HepG2 (cell line): ENCODE data around the gene NAV2. TPM values are rescaled to one million over a fixed set of nuclear protein-coding genes. Genes with fewer than 3 reads are reported as not detected.

ENCODE experiments used
- ATAC-seq: fragments of 200-7000 bp; cut with Tn5 transposase; 3 replicates; pipeline ENCODE4 v1.9.1; 2020; ENCODE audit warnings: mild to moderate bottlenecking, moderate library complexity
- BruUV-seq: library from RNA; stranded (reverse); fragments of 400-500 nt; replicated peaks from 2 replicates; lab custom pipeline; 2021; lab: Mats Ljungman, UMichigan
- CTCF ChIA-PET: fragments of 300-600 bp; formaldehyde crosslinking; extraction: SDS; loops from one replicate; lab custom pipeline; 2021; ENCODE audit warnings: low total read pairs, inconsistent platforms, low intra/inter-chr PET ratio; lab: Yijun Ruan, JAX
- POLR2A ChIA-PET: fragments of 350-600 bp; sonication (Branson Sonifier 250); formaldehyde crosslinking; loops from one replicate; lab custom pipeline; 2020; ENCODE audit warnings: antibody characterized with exemption, inconsistent platforms; lab: Yijun Ruan, JAX
- DNase-seq: peaks from one replicate; pipeline ENCODE4 v3.0.0-alpha.2; 2015; ENCODE audit warnings: low spot score
- FAIRE-seq: peaks from 3 replicates; lab custom pipeline; 2011; peaks lifted over from hg19 to GRCh38; lab: Jason Lieb, UNC
- H2AFZ ChIP-seq: one replicate; pipeline ENCODE4 v1.6.1; 2011; ENCODE audit warnings: low read length, inconsistent platforms
- H3K27ac ChIP-seq: fragments of 300-600 bp; 3 replicates; pipeline ENCODE4 v1.8.0; 2011; ENCODE audit warnings: mixed run types, mild to moderate bottlenecking, mixed read lengths, low read length, inconsistent platforms; ENCODE audit not compliant: insufficient read depth; ENCODE audit errors: extremely low read length
- H3K27me3 ChIP-seq, 2 experiments: fragments of 200-600 bp in 1 of 2; 2 replicates in 1 of 2; 3 replicates in 1 of 2; pipeline versions ENCODE4 v1.6.0 to v1.8.0; 2011; ENCODE audit warnings: low read length in 2 of 2, mild to moderate bottlenecking in 2 of 2, moderate library complexity in 2 of 2, inconsistent platforms in 1 of 2; ENCODE audit not compliant: insufficient read depth in 2 of 2, control insufficient read depth in 1 of 2
- H3K36me3 ChIP-seq, 2 experiments: fragments of 200-600 bp in 1 of 2; replicated peaks in 1 of 2; 2 replicates in 1 of 2; 3 replicates in 1 of 2; pipeline versions ENCODE4 v1.5.1 to v1.8.0; 2011; ENCODE audit warnings: low read length in 2 of 2, inconsistent platforms in 1 of 2; ENCODE audit not compliant: insufficient read depth in 2 of 2, control insufficient read depth in 1 of 2
- H3K4me1 ChIP-seq: 2 replicates; pipeline ENCODE4 v1.5.1; 2012; ENCODE audit warnings: low read length, inconsistent platforms; ENCODE audit not compliant: insufficient read depth
- H3K4me2 ChIP-seq: 2 replicates; pipeline ENCODE4 v1.6.0; 2011; ENCODE audit warnings: low read depth, low read length, inconsistent platforms
- H3K4me3 ChIP-seq, 3 experiments: fragments of 200-600 bp in 1 of 3; sonication (generic), shearing (Covaris generic) in 1 of 3; replicated peaks in 1 of 3; 2 replicates each; pipeline ENCODE4 v1.5.1; 2011 to 2016; ENCODE audit warnings: low read length in 3 of 3, inconsistent platforms in 2 of 3, low read depth in 2 of 3, mild to moderate bottlenecking in 2 of 3, control low read depth in 1 of 3, mixed read lengths in 1 of 3; ENCODE audit not compliant: insufficient read depth in 1 of 3
- H3K79me2 ChIP-seq: one replicate; pipeline ENCODE4 v1.6.1; 2011; ENCODE audit warnings: low read length, inconsistent platforms; ENCODE audit not compliant: insufficient read depth
- H3K9ac ChIP-seq: 2 replicates; pipeline ENCODE4 v1.6.0; 2011; ENCODE audit warnings: mild to moderate bottlenecking, low read depth, low read length, inconsistent platforms; ENCODE audit not compliant: insufficient read depth
- H3K9me3 ChIP-seq: 2 replicates; pipeline ENCODE4 v1.5.1; 2012; ENCODE audit warnings: mild to moderate bottlenecking, low read length
- H4K20me1 ChIP-seq: 2 replicates; pipeline ENCODE4 v1.6.0; 2011; ENCODE audit warnings: inconsistent platforms, mild to moderate bottlenecking, low read length, moderate library complexity; ENCODE audit not compliant: insufficient read depth
- BCL6 ChIP-seq: IDR thresholded peaks from 2 replicates; pipeline ENCODE4 v1.6.1; 2016; ENCODE audit warnings: missing genetic modification reagents, missing compliant biosample characterization
- FOSL2 ChIP-seq: sonication (generic); formaldehyde crosslinking; IDR thresholded peaks from 2 replicates; pipeline ENCODE4 v1.4.0; 2020; ENCODE audit warnings: missing genetic modification reagents
- FOXA1 ChIP-seq, 2 experiments: fragments of 450-650 bp in 1 of 2; sonication (generic) in 1 of 2; formaldehyde crosslinking in 1 of 2; IDR thresholded peaks; 2 replicates each; pipeline versions ENCODE4 v1.4.0 to v1.6.1; 2016 to 2020; ENCODE audit warnings: missing genetic modification reagents in 1 of 2
- FOXA3 ChIP-seq: IDR thresholded peaks from 2 replicates; pipeline ENCODE4 v1.6.1; 2016; ENCODE audit warnings: missing genetic modification reagents, missing compliant biosample characterization
- MAX ChIP-seq: IDR thresholded peaks from 2 replicates; pipeline ENCODE4 v1.6.1; 2012; ENCODE audit warnings: inconsistent platforms
- NFE2 ChIP-seq: sonication (generic); formaldehyde crosslinking; IDR thresholded peaks from 2 replicates; pipeline ENCODE4 v1.4.0; 2020; ENCODE audit warnings: missing genetic modification reagents
- NR2C2 ChIP-seq: sonication (generic); formaldehyde crosslinking; IDR thresholded peaks from 2 replicates; pipeline ENCODE4 v1.4.0; 2020; ENCODE audit warnings: missing genetic modification reagents, mild to moderate bottlenecking, moderate library complexity, borderline replicate concordance
- SALL1 ChIP-seq: sonication (generic); formaldehyde crosslinking; IDR thresholded peaks from 2 replicates; pipeline ENCODE4 v1.8.0; 2022; ENCODE audit warnings: mild to moderate bottlenecking, missing genetic modification reagents
- SAP130 ChIP-seq: IDR thresholded peaks from 2 replicates; pipeline ENCODE4 v1.6.1; 2016; ENCODE audit warnings: low read depth
- SOX13 ChIP-seq, 3 experiments: fragments of 450-650 bp in 1 of 3; sonication (generic) in 1 of 3; formaldehyde crosslinking in 1 of 3; IDR thresholded peaks in 2 of 3; conservative IDR thresholded peaks in 1 of 3; 2 replicates each; pipeline versions ENCODE4 v1.5.0 to v1.6.1; 2016 to 2020; ENCODE audit warnings: antibody characterized with exemption in 1 of 3, mild to moderate bottlenecking in 1 of 3, missing compliant biosample characterization in 1 of 3, missing genetic modification reagents in 1 of 3, moderate library complexity in 1 of 3
- TGIF2 ChIP-seq: IDR thresholded peaks from 2 replicates; pipeline ENCODE4 v1.6.1; 2016; ENCODE audit warnings: control low read depth, missing compliant biosample characterization
- ZSCAN21 ChIP-seq: sonication (generic); formaldehyde crosslinking; IDR thresholded peaks from 2 replicates; pipeline ENCODE4 v1.8.0; 2022; ENCODE audit warnings: mild to moderate bottlenecking, missing genetic modification reagents, moderate library complexity, borderline replicate concordance
- ZZZ3 ChIP-seq: sonication (generic); formaldehyde crosslinking; IDR thresholded peaks from 2 replicates; pipeline ENCODE4 v1.4.0; 2020; ENCODE audit warnings: missing genetic modification reagents, mild to moderate bottlenecking, borderline replicate concordance
- WGBS: methylation state at CpG from one replicate; pipeline ENCODE4 v1.1.6; 2017; ENCODE audit warnings: low lambda C conversion rate; 5-methylcytosine and 5-hydroxymethylcytosine counted together
- in situ Hi-C: cut with HindIII; loops from 2 replicates; pipeline ENCODE4 v1.10.0; 2017; ENCODE audit warnings: low pct_unique_long_range_greater_than_20kb; ENCODE audit not compliant: extremely low pct_ligation_motif_present
- intact Hi-C: fragments of 100-400 bp; cut with micrococcal nuclease; formaldehyde crosslinking; loops from one replicate; pipeline ENCODE4 v1.10.0; 2022; ENCODE audit not compliant: unreplicated experiment
- polyA plus RNA-seq, 8 experiments: library from polyadenylated mRNA; depleted of rRNA in 3 of 8; stranded (reverse) in 7 of 8; unstranded in 1 of 8; fragments of >200 nt; fragmentation: Illumina TruSeq in 4 of 8; extraction: Trizol in 4 of 8; gene quantifications; 2 replicates each; pipeline versions ENCODE4 v1.2.1 to v1.2.3, GENCODE V29; 2011 to 2016; ENCODE audit warnings: low read depth in 4 of 8, missing spikeins in 1 of 8, mixed read lengths in 1 of 8; ENCODE audit not compliant: insufficient read depth in 1 of 8
- total RNA-seq, 5 experiments: library from RNA; depleted of rRNA; stranded (reverse); fragments of >200 nt; fragmentation: Illumina TruSeq; extraction: Trizol; gene quantifications; 2 replicates each; pipeline ENCODE4 v1.2.3, GENCODE V29; 2016; ENCODE audit warnings: low read depth in 1 of 5
- TF ChIP-seq, protein P1 (sequence below): sonication (generic); formaldehyde crosslinking; IDR thresholded peaks from 2 replicates; pipeline ENCODE4 v1.8.0; 2022; ENCODE audit warnings: mild to moderate bottlenecking, missing genetic modification reagents, borderline replicate concordance
- TF ChIP-seq, protein P2 (sequence below): sonication (generic); formaldehyde crosslinking; IDR thresholded peaks from 2 replicates; pipeline ENCODE4 v1.4.0; 2020; ENCODE audit warnings: mild to moderate bottlenecking, low read depth, missing genetic modification reagents
- TF ChIP-seq, protein P3 (sequence below): fragments of 450-650 bp; IDR thresholded peaks from 2 replicates; pipeline ENCODE4 v1.6.1; 2016

NAV2 gene
- total and polyA plus RNA-seq, 2 of the 13 experiments (the other 11 are each of a cell fraction or from before 2014, with no cell fraction given), result 9.3 to 34.6 TPM

DNA sequence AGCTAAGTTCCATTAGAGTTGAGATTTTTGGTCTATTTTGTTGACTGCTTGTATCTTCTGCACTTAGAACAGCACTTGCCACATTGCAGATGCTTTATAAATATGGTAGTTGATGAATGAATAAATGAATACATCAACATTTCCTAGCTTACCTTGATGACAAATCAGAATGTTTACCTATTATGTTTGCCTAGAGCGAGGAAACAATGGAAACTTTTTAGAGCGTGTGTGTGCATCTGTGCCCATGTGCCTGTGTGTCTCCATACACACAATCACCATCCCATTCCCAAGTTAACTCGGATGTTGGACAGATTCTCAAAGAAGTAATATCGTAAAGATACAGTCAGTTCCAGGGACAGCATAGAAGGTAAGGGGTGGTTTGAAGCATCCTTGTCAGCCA lies 308.6 kb downstream of the NAV2 start:
- Histone ChIP-seq H3K79me2 (peaks cover 49% of the 10 kb centered on the region), H3K27ac (peak overlapping the region; percentile 76), H3K4me2 (peak overlapping the region; percentile 82), H3K27me3 (no peaks in the 10 kb centered on the region; a peak in 1 of 5 replicates), H4K20me1 (no peaks in the 10 kb centered on the region), H3K4me3 (peak overlapping the region in 2 of 3 experiments; percentile 80 to 86; a peak in 1 of 6 replicates), H2AFZ (no peak overlapping the region), H3K36me3 (no peaks in the 10 kb centered on the region), H3K4me1 (peaks cover 88% of the 10 kb centered on the region), H3K9ac (peak overlapping the region; percentile 75; the same call in 1 of the 2 replicates), H3K9me3 (no peaks in the 10 kb centered on the region)
- intact Hi-C loops (loop anchor here (1.0 to 5.0 kb wide), 3 partner anchors 66 to 109 kb away; no protein-coding TSS in a partner anchor), in situ Hi-C loops (no loop called here)
- no TSS peak for BruUV-seq
- POLR2A ChIA-PET, result interaction anchor here (2.2 to 6.9 kb wide), 8 partner anchors 8 to 68 kb away, joined by 8 to 65 read pairs (median 36); no protein-coding TSS in a partner anchor
- CTCF ChIA-PET, result no interaction called here
- no peak for FAIRE-seq
- peak; percentile 7 for ATAC-seq
- peak; percentile 72 for DNase-seq
- WGBS, result 0% methylated on average over 4 of the region's 4 CpGs
- TF ChIP-seq ZZZ3 (CRISPR knock-in tag), result no peak
- no peak for TF ChIP-seq NFE2 (CRISPR knock-in tag)
- peak; percentile 46; the same call in 1 of the 2 replicates for TF ChIP-seq FOSL2 (CRISPR knock-in tag)
- peak; percentile 6; the same call in 1 of the 2 replicates for TF ChIP-seq SALL1
- TF ChIP-seq, protein P1, sequence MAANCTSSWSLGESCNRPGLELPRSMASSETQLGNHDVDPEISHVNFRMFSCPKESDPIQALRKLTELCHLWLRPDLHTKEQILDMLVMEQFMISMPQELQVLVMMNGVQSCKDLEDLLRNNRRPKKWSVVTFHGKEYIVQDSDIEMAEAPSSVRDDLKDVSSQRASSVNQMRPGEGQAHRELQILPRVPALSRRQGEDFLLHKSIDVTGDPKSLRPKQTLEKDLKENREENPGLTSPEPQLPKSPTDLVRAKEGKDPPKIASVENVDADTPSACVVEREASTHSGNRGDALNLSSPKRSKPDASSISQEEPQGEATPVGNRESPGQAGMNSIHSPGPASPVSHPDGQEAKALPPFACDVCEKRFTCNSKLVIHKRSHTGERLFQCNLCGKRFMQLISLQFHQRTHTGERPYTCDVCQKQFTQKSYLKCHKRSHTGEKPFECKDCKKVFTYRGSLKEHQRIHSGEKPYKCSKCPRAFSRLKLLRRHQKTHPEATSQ, result no peak
- no peak for TF ChIP-seq SOX13 (IDR thresholded peaks at IDR 0.05)
- peak in 1 of 2 experiments; percentile 83; a peak in 2 of 4 replicates for TF ChIP-seq SOX13 (CRISPR knock-in tag; conservative IDR thresholded peaks at IDR 0.05 in 1 of 2, IDR thresholded peaks at IDR 0.05 in 1 of 2)
- TF ChIP-seq, protein P2, sequence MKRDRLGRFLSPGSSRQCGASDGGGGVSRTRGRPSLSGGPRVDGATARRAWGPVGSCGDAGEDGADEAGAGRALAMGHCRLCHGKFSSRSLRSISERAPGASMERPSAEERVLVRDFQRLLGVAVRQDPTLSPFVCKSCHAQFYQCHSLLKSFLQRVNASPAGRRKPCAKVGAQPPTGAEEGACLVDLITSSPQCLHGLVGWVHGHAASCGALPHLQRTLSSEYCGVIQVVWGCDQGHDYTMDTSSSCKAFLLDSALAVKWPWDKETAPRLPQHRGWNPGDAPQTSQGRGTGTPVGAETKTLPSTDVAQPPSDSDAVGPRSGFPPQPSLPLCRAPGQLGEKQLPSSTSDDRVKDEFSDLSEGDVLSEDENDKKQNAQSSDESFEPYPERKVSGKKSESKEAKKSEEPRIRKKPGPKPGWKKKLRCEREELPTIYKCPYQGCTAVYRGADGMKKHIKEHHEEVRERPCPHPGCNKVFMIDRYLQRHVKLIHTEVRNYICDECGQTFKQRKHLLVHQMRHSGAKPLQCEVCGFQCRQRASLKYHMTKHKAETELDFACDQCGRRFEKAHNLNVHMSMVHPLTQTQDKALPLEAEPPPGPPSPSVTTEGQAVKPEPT, result no peak
- 0 out of 2 replicates have a peak, but pooled peaks have one; percentile 27 for TF ChIP-seq TGIF2 (CRISPR knock-in tag)
- TF ChIP-seq SAP130 (CRISPR knock-in tag), result peak; percentile 42
- peak; percentile 30; the same call in 1 of the 2 replicates for TF ChIP-seq MAX
- TF ChIP-seq ZSCAN21, result no peak
- TF ChIP-seq BCL6, result peak; percentile 13; the same call in 1 of the 2 replicates
- peak; percentile 47; the same call in 1 of the 2 replicates for TF ChIP-seq FOXA3 (CRISPR knock-in tag)
- no peak for TF ChIP-seq FOXA1 (IDR thresholded peaks at IDR 0.05)
- TF ChIP-seq FOXA1 (CRISPR knock-in tag; IDR thresholded peaks at IDR 0.05), result peak; percentile 42; the same call in 1 of the 2 replicates
- TF ChIP-seq NR2C2 (CRISPR knock-in tag), result no peak
- TF ChIP-seq, protein P3, sequence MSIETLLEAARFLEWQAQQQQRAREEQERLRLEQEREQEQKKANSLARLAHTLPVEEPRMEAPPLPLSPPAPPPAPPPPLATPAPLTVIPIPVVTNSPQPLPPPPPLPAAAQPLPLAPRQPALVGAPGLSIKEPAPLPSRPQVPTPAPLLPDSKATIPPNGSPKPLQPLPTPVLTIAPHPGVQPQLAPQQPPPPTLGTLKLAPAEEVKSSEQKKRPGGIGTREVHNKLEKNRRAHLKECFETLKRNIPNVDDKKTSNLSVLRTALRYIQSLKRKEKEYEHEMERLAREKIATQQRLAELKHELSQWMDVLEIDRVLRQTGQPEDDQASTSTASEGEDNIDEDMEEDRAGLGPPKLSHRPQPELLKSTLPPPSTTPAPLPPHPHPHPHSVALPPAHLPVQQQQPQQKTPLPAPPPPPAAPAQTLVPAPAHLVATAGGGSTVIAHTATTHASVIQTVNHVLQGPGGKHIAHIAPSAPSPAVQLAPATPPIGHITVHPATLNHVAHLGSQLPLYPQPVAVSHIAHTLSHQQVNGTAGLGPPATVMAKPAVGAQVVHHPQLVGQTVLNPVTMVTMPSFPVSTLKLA, result peak; percentile 22; the same call in 1 of the 2 replicates
